GM23338 (cell line): Measurements from ENCODE around the gene MPP4. TPM values are rescaled to one million over a fixed set of nuclear protein-coding genes. Genes with fewer than 3 reads are reported as not detected.

Experiments used
- ATAC-seq: fragments of 200-7000 bp; cut with Tn5 transposase; 3 replicates; pipeline ENCODE4 v1.9.1; 2020
- DNase-seq: peaks from one replicate; pipeline ENCODE4 v3.0.0-alpha.2; 2015; ENCODE audit warnings: low spot score
- H2AFZ ChIP-seq: fragments of 200-600 bp; sonication (generic); 2 replicates; pipeline ENCODE4 v1.8.0; 2016; ENCODE audit warnings: antibody characterized with exemption, mild to moderate bottlenecking, moderate library complexity
- H3F3A ChIP-seq: fragments of 200-600 bp; sonication (generic); replicated peaks from 2 replicates; pipeline ENCODE4 v1.8.0; 2017; ENCODE audit warnings: antibody characterized with exemption, mixed run types, low read depth
- H3K27ac ChIP-seq: fragments of 200-600 bp; sonication (generic); 2 replicates; pipeline ENCODE4 v1.6.1; 2016; ENCODE audit warnings: low read depth
- H3K27me3 ChIP-seq: fragments of 200-600 bp; sonication (generic); 2 replicates; pipeline ENCODE4 v1.8.0; 2016; ENCODE audit warnings: mild to moderate bottlenecking, mixed run types, moderate library complexity; ENCODE audit not compliant: insufficient read depth
- H3K36me3 ChIP-seq: fragments of 200-600 bp; sonication (generic); 2 replicates; pipeline ENCODE4 v1.8.0; 2016; ENCODE audit warnings: mild to moderate bottlenecking; ENCODE audit not compliant: insufficient read depth
- H3K4me1 ChIP-seq: fragments of 200-600 bp; sonication (generic); 2 replicates; pipeline ENCODE4 v1.8.0; 2016; ENCODE audit warnings: mild to moderate bottlenecking, moderate library complexity; ENCODE audit not compliant: insufficient read depth
- H3K4me2 ChIP-seq: fragments of 200-600 bp; sonication (generic); 2 replicates; pipeline ENCODE4 v1.7.1; 2017; ENCODE audit warnings: mixed run types
- H3K4me3 ChIP-seq: fragments of 200-600 bp; sonication (generic); 2 replicates; pipeline ENCODE4 v1.6.1; 2016; ENCODE audit warnings: mixed run types
- H3K79me2 ChIP-seq: fragments of 200-600 bp; sonication (generic); replicated peaks from 2 replicates; pipeline ENCODE4 v1.8.0; 2017; ENCODE audit warnings: mild to moderate bottlenecking; ENCODE audit not compliant: insufficient read depth
- H3K9me2 ChIP-seq: fragments of 200-600 bp; sonication (generic); 2 replicates; pipeline ENCODE4 v1.8.0; 2017; ENCODE audit not compliant: insufficient read depth
- H4K20me1 ChIP-seq: fragments of 200-600 bp; sonication (generic); replicated peaks from 2 replicates; pipeline ENCODE4 v1.8.0; 2017; ENCODE audit warnings: mild to moderate bottlenecking; ENCODE audit not compliant: insufficient read depth
- H3K27ac Mint-ChIP-seq: 2 replicates; pipeline ENCODE4 v1.8.0; 2020; ENCODE audit warnings: inconsistent platforms, mild to moderate bottlenecking, moderate library complexity, mixed read lengths
- H3K27me3 Mint-ChIP-seq: 3 replicates; pipeline ENCODE4 v1.8.0; 2022; ENCODE audit warnings: low read depth, mild to moderate bottlenecking, moderate library complexity, mixed read lengths, inconsistent platforms; ENCODE audit not compliant: insufficient read depth, poor library complexity
- H3K36me3 Mint-ChIP-seq: 3 replicates; pipeline ENCODE4 v1.8.0; 2021; ENCODE audit warnings: low read depth, mild to moderate bottlenecking, inconsistent platforms, moderate library complexity, mixed read lengths
- H3K4me1 Mint-ChIP-seq: 3 replicates; pipeline ENCODE4 v1.8.0; 2020; ENCODE audit warnings: mild to moderate bottlenecking, inconsistent platforms, mixed read lengths
- H3K4me3 Mint-ChIP-seq: 3 replicates; pipeline ENCODE4 v1.8.0; 2021; ENCODE audit warnings: moderate library complexity, mild to moderate bottlenecking, inconsistent platforms, mixed read lengths
- H3K9me3 Mint-ChIP-seq: 3 replicates; pipeline ENCODE4 v1.8.0; 2020; ENCODE audit warnings: moderate library complexity, mild to moderate bottlenecking, inconsistent platforms, mixed read lengths
- CREB1 ChIP-seq: fragments of 250-450 bp; sonication (Bioruptor Pico); IDR thresholded peaks from 2 replicates; pipeline ENCODE4 v1.5.0; 2020; ENCODE audit warnings: low read depth, mild to moderate bottlenecking, moderate library complexity
- EZH2phosphoT487 ChIP-seq: fragments of 200-600 bp; sonication (generic); IDR thresholded peaks from one replicate; pipeline ENCODE4 v1.8.1; 2018; ENCODE audit warnings: antibody characterized with exemption; ENCODE audit not compliant: unreplicated experiment
- JUNB ChIP-seq: IDR thresholded peaks from one replicate; pipeline ENCODE4 v1.6.1; 2016; ENCODE audit warnings: antibody characterized with exemption; ENCODE audit not compliant: unreplicated experiment
- STAT1 ChIP-seq: IDR thresholded peaks from one replicate; pipeline ENCODE4 v1.6.1; 2016; ENCODE audit warnings: antibody characterized with exemption; ENCODE audit not compliant: unreplicated experiment
- ZNF114 ChIP-seq: fragments of 250-450 bp; sonication (Bioruptor Pico); IDR thresholded peaks from 2 replicates; pipeline ENCODE4 v1.5.0; 2020; ENCODE audit warnings: mild to moderate bottlenecking, moderate library complexity
- polyA plus RNA-seq: library from polyadenylated mRNA; unstranded; fragments of >200 nt; fragmentation: Nextera tagmentation; extraction: Ambion mirVana; gene quantifications from 2 replicates; pipeline ENCODE4 v1.2.1, GENCODE V29; 2016
- total RNA-seq: library from RNA; depleted of rRNA; stranded (reverse); fragments of >200 nt; shearing (Covaris generic); gene quantifications from 2 replicates; pipeline ENCODE4 v1.2.3, GENCODE V29; 2014
- TF ChIP-seq, protein P1 (sequence below), 2 experiments: fragments of 200-600 bp in 1 of 2; sonication (generic) in 1 of 2; conservative IDR thresholded peaks; 2 replicates each; pipeline versions ENCODE4 v1.5.1 to v1.6.1; 2016 to 2017; ENCODE audit warnings: antibody characterized with exemption in 2 of 2, low read depth in 2 of 2, mild to moderate bottlenecking in 2 of 2, moderate library complexity in 1 of 2
- TF ChIP-seq, protein P2 (sequence below): IDR thresholded peaks from one replicate; pipeline ENCODE4 v1.6.1; 2018; ENCODE audit warnings: antibody characterized with exemption; ENCODE audit not compliant: unreplicated experiment
- TF ChIP-seq, protein P3 (sequence below): fragments of 250-450 bp; sonication (Bioruptor Pico); IDR thresholded peaks from 2 replicates; pipeline ENCODE4 v1.5.0; 2020; ENCODE audit warnings: mild to moderate bottlenecking, moderate library complexity

The MPP4 gene
- total and polyA plus RNA-seq, 2 experiments from 2014 or later, result not detected

DNA sequence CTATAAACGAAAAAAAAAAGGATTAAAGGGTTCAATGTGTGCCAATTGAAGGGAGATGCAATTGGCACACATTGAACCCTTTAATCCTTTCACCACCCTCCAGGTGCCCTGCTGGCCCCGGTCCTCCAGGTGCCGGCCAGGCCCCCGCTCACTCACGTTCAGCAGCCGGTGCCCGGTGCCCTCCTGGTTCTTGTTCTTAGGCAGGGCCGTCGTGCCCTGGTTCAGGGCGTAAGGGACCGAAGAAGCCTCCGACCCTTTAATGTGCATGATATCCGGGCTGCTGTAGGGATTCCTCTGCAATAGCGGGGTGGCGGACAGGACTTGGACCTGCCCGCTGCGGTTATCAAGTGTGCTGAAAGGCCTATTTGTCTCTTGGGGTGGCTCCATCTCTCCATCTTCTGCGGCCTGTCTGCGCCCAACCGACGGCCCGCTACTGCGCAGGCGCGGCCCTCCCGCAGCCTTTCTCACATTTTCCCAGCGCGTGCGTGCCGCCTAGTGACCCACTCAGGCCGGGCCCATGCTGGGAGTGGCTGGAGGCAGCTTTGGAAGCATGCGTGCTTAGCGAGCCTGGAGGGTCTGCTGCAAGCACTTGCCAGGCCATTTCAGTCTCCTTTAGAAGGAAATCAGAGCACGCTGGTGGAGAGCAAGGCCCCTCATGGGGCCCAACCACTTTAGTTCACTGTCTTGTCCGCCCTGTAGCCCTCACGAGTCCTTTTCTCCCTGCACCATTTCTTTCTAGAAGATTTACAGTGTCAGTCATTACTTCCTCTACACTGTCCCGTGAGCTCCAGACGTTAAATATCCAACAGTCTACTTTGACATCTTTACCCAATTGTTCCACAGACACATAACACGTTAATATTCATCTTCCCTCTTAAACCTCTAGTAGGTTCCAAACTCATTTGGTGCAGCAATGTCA is 79.4 kb downstream of the MPP4 start:
- no peak overlapping the region; the same call in 1 of the 2 replicates for H3K27ac Mint-ChIP-seq
- Histone ChIP-seq H3K4me3 (peak overlapping the region; percentile 35; the same call in 1 of the 2 replicates), H4K20me1 (no peaks in the 10 kb centered on the region; the same call in 1 of the 2 replicates), H3K79me2 (no peaks in the 10 kb centered on the region), H2AFZ (peak overlapping the region; percentile 83), H3K4me2 (peak overlapping the region; percentile 48; the same call in 1 of the 2 replicates), H3K9me2 (no peaks in the 10 kb centered on the region), H3K27me3 (no peaks in the 10 kb centered on the region), H3K27ac (no peak overlapping the region), H3K4me1 (no peaks in the 10 kb centered on the region), H3F3A (no peaks in the 10 kb centered on the region), H3K36me3 (peaks cover 3% of the 10 kb centered on the region; the same call in 1 of the 2 replicates)
- no peaks in the 10 kb centered on the region; the same call in 2 of the 3 replicates for H3K36me3 Mint-ChIP-seq
- no peak for TF ChIP-seq JUNB
- TF ChIP-seq, protein P1, sequence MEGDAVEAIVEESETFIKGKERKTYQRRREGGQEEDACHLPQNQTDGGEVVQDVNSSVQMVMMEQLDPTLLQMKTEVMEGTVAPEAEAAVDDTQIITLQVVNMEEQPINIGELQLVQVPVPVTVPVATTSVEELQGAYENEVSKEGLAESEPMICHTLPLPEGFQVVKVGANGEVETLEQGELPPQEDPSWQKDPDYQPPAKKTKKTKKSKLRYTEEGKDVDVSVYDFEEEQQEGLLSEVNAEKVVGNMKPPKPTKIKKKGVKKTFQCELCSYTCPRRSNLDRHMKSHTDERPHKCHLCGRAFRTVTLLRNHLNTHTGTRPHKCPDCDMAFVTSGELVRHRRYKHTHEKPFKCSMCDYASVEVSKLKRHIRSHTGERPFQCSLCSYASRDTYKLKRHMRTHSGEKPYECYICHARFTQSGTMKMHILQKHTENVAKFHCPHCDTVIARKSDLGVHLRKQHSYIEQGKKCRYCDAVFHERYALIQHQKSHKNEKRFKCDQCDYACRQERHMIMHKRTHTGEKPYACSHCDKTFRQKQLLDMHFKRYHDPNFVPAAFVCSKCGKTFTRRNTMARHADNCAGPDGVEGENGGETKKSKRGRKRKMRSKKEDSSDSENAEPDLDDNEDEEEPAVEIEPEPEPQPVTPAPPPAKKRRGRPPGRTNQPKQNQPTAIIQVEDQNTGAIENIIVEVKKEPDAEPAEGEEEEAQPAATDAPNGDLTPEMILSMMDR (conservative IDR thresholded peaks at IDR 0.05; ENCODE audit: low read depth in 2 of 2), result peak; percentile 27 to 72
- peak overlapping the region; percentile 19; the same call in 2 of the 3 replicates for H3K4me3 Mint-ChIP-seq
- DNase-seq (peak; percentile 77), ATAC-seq (peak; percentile 97)
- no peaks in the 10 kb centered on the region for H3K4me1 Mint-ChIP-seq
- no peaks in the 10 kb centered on the region for H3K9me3 Mint-ChIP-seq
- H3K27me3 Mint-ChIP-seq, result peaks cover 1% of the 10 kb centered on the region

DNA sequence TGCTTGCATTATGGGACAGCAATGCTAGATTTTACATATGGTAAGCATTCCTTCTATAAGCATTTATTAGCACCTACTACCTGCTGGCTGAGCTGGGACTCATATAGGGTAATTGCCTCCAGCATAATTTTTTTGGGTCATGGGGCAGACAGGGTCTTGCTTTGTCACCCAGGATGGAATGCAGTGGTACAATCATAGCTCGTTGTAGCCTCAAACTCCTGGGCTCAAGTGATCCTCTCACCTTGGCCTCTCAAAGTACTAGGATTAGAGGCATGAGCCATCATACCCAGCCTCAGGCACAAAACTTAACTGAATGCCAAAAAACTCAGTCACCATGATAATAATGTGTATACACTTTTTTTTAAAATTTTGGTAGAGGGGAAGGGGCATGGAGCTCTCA is 90.4 kb downstream of the MPP4 start:
- no peaks in the 10 kb centered on the region for H4K20me1 ChIP-seq
- DNase-seq (no peak), ATAC-seq (no peak)
- H3K4me2 ChIP-seq, result no peak overlapping the region
- no peaks in the 10 kb centered on the region for H3K4me1 Mint-ChIP-seq
- H3K4me3 ChIP-seq, result no peak overlapping the region
- H3K36me3 Mint-ChIP-seq, result peaks cover 10% of the 10 kb centered on the region; the same call in 2 of the 3 replicates
- no peak overlapping the region for H2AFZ ChIP-seq
- peaks cover 29% of the 10 kb centered on the region for H3K9me3 Mint-ChIP-seq
- no peaks in the 10 kb centered on the region for H3K4me1 ChIP-seq
- no peaks in the 10 kb centered on the region for H3K27me3 Mint-ChIP-seq
- no peaks in the 10 kb centered on the region for H3K9me2 ChIP-seq
- no peak overlapping the region for H3K27ac Mint-ChIP-seq
- no peaks in the 10 kb centered on the region for H3F3A ChIP-seq
- no peaks in the 10 kb centered on the region for H3K79me2 ChIP-seq
- no peaks in the 10 kb centered on the region for H3K27me3 ChIP-seq
- no peaks in the 10 kb centered on the region for H3K36me3 ChIP-seq
- H3K27ac ChIP-seq, result no peak overlapping the region
- no peak overlapping the region for H3K4me3 Mint-ChIP-seq
- TF ChIP-seq, protein P2, sequence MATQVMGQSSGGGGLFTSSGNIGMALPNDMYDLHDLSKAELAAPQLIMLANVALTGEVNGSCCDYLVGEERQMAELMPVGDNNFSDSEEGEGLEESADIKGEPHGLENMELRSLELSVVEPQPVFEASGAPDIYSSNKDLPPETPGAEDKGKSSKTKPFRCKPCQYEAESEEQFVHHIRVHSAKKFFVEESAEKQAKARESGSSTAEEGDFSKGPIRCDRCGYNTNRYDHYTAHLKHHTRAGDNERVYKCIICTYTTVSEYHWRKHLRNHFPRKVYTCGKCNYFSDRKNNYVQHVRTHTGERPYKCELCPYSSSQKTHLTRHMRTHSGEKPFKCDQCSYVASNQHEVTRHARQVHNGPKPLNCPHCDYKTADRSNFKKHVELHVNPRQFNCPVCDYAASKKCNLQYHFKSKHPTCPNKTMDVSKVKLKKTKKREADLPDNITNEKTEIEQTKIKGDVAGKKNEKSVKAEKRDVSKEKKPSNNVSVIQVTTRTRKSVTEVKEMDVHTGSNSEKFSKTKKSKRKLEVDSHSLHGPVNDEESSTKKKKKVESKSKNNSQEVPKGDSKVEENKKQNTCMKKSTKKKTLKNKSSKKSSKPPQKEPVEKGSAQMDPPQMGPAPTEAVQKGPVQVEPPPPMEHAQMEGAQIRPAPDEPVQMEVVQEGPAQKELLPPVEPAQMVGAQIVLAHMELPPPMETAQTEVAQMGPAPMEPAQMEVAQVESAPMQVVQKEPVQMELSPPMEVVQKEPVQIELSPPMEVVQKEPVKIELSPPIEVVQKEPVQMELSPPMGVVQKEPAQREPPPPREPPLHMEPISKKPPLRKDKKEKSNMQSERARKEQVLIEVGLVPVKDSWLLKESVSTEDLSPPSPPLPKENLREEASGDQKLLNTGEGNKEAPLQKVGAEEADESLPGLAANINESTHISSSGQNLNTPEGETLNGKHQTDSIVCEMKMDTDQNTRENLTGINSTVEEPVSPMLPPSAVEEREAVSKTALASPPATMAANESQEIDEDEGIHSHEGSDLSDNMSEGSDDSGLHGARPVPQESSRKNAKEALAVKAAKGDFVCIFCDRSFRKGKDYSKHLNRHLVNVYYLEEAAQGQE, result no peak
- no peak for TF ChIP-seq STAT1
- no peak for TF ChIP-seq ZNF114 (CRISPR knock-in tag)
- TF ChIP-seq, protein P3, sequence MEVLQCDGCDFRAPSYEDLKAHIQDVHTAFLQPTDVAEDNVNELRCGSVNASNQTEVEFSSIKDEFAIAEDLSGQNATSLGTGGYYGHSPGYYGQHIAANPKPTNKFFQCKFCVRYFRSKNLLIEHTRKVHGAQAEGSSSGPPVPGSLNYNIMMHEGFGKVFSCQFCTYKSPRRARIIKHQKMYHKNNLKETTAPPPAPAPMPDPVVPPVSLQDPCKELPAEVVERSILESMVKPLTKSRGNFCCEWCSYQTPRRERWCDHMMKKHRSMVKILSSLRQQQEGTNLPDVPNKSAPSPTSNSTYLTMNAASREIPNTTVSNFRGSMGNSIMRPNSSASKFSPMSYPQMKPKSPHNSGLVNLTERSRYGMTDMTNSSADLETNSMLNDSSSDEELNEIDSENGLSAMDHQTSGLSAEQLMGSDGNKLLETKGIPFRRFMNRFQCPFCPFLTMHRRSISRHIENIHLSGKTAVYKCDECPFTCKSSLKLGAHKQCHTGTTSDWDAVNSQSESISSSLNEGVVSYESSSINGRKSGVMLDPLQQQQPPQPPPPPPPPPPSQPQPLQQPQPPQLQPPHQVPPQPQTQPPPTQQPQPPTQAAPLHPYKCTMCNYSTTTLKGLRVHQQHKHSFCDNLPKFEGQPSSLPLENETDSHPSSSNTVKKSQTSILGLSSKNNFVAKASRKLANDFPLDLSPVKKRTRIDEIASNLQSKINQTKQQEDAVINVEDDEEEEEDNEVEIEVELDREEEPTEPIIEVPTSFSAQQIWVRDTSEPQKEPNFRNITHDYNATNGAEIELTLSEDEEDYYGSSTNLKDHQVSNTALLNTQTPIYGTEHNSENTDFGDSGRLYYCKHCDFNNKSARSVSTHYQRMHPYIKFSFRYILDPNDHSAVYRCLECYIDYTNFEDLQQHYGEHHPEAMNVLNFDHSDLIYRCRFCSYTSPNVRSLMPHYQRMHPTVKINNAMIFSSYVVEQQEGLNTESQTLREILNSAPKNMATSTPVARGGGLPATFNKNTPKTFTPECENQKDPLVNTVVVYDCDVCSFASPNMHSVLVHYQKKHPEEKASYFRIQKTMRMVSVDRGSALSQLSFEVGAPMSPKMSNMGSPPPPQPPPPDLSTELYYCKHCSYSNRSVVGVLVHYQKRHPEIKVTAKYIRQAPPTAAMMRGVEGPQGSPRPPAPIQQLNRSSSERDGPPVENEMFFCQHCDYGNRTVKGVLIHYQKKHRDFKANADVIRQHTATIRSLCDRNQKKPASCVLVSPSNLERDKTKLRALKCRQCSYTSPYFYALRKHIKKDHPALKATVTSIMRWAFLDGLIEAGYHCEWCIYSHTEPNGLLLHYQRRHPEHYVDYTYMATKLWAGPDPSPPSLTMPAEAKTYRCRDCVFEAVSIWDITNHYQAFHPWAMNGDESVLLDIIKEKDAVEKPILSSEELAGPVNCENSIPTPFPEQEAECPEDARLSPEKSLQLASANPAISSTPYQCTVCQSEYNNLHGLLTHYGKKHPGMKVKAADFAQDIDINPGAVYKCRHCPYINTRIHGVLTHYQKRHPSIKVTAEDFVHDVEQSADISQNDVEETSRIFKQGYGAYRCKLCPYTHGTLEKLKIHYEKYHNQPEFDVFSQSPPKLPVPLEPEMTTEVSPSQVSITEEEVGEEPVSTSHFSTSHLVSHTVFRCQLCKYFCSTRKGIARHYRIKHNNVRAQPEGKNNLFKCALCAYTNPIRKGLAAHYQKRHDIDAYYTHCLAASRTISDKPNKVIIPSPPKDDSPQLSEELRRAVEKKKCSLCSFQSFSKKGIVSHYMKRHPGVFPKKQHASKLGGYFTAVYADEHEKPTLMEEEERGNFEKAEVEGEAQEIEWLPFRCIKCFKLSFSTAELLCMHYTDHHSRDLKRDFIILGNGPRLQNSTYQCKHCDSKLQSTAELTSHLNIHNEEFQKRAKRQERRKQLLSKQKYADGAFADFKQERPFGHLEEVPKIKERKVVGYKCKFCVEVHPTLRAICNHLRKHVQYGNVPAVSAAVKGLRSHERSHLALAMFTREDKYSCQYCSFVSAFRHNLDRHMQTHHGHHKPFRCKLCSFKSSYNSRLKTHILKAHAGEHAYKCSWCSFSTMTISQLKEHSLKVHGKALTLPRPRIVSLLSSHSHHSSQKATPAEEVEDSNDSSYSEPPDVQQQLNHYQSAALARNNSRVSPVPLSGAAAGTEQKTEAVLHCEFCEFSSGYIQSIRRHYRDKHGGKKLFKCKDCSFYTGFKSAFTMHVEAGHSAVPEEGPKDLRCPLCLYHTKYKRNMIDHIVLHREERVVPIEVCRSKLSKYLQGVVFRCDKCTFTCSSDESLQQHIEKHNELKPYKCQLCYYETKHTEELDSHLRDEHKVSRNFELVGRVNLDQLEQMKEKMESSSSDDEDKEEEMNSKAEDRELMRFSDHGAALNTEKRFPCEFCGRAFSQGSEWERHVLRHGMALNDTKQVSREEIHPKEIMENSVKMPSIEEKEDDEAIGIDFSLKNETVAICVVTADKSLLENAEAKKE (CRISPR knock-in tag), result no peak
- no peak for TF ChIP-seq EZH2phosphoT487
- TF ChIP-seq CREB1 (CRISPR knock-in tag), result no peak
